Loucy (cell line): ENCODE measurements around the gene PRPSAP1.

Source experiments
- H2AFZ ChIP-seq: fragments of 200-600 bp; sonication (generic); 2 replicates; pipeline ENCODE4 v1.6.0; 2016; ENCODE audit warnings: antibody characterized with exemption, mild to moderate bottlenecking, low read length, moderate library complexity
- H3F3A ChIP-seq: fragments of 200-600 bp; 2 replicates; pipeline ENCODE4 v1.6.0; 2016; ENCODE audit warnings: antibody characterized with exemption, low read depth, mild to moderate bottlenecking
- H3K27me3 ChIP-seq: fragments of 200-600 bp; sonication (generic); 2 replicates; pipeline ENCODE4 v1.6.1; 2014; ENCODE audit warnings: low read length, mild to moderate bottlenecking; ENCODE audit not compliant: insufficient read depth, poor library complexity, severe bottlenecking
- H3K36me3 ChIP-seq: fragments of 200-600 bp; sonication (generic); 2 replicates; pipeline ENCODE4 v1.6.1; 2016; ENCODE audit warnings: low read length; ENCODE audit not compliant: insufficient read depth
- H3K4me1 ChIP-seq: fragments of 200-600 bp; sonication (generic); 2 replicates; pipeline ENCODE4 v1.5.1; 2014; ENCODE audit warnings: low read length, mild to moderate bottlenecking; ENCODE audit not compliant: insufficient read depth, poor library complexity, severe bottlenecking
- H3K4me2 ChIP-seq: fragments of 200-600 bp; sonication (generic); 2 replicates; pipeline ENCODE4 v1.6.0; 2014; ENCODE audit warnings: antibody characterized with exemption, low read length, low read depth, mild to moderate bottlenecking; ENCODE audit not compliant: poor library complexity, severe bottlenecking
- H3K4me3 ChIP-seq: fragments of 200-600 bp; sonication (generic); 2 replicates; pipeline ENCODE4 v1.5.1; 2014; ENCODE audit warnings: low read length, mild to moderate bottlenecking, mixed read lengths; ENCODE audit not compliant: poor library complexity, severe bottlenecking
- H3K79me2 ChIP-seq: fragments of 200-600 bp; sonication (generic); 2 replicates; pipeline ENCODE4 v1.6.1; 2014; ENCODE audit warnings: low read length; ENCODE audit not compliant: insufficient read depth
- H3K9ac ChIP-seq: fragments of 200-600 bp; sonication (generic); 2 replicates; pipeline ENCODE4 v1.6.0; 2014; ENCODE audit warnings: mild to moderate bottlenecking, low read depth, low read length, moderate library complexity; ENCODE audit not compliant: poor library complexity, severe bottlenecking
- H3K9me2 ChIP-seq: fragments of 200-600 bp; sonication (generic); replicated peaks from 2 replicates; pipeline ENCODE4 v1.6.1; 2016; ENCODE audit warnings: low read depth, low read length, mixed read lengths
- H3K9me3 ChIP-seq: fragments of 200-600 bp; sonication (generic); 2 replicates; pipeline ENCODE4 v1.6.1; 2014; ENCODE audit warnings: mild to moderate bottlenecking, antibody characterized with exemption, low read length, low read depth; ENCODE audit not compliant: insufficient read depth
- H4K20me1 ChIP-seq: fragments of 200-600 bp; sonication (generic); 2 replicates; pipeline ENCODE4 v1.6.0; 2014; ENCODE audit warnings: antibody characterized with exemption, low read length, mild to moderate bottlenecking; ENCODE audit not compliant: insufficient read depth, poor library complexity, severe bottlenecking
- CTCF ChIP-seq: fragments of 200-600 bp; sonication (generic); conservative IDR thresholded peaks from 2 replicates; pipeline ENCODE4 v1.5.1; 2014; ENCODE audit warnings: mild to moderate bottlenecking, antibody characterized with exemption, low read length
- EZH2phosphoT487 ChIP-seq: fragments of 200-600 bp; IDR thresholded peaks from 2 replicates; pipeline ENCODE4 v1.6.1; 2018; ENCODE audit warnings: antibody characterized with exemption, mild to moderate bottlenecking, moderate library complexity, borderline replicate concordance

Gene PRPSAP1

GRCh38 chr17:76335716-76336381, 17.9 kb downstream of the PRPSAP1 start:
- peaks cover 17% of the 10 kb centered on the region; the same call in 1 of the 2 replicates for H3K36me3 ChIP-seq
- no peak overlapping the region for H3K4me3 ChIP-seq
- no peak overlapping the region for H2AFZ ChIP-seq
- no peaks in the 10 kb centered on the region for H4K20me1 ChIP-seq
- H3K9me3 ChIP-seq: no peaks in the 10 kb centered on the region
- no peak overlapping the region for H3K4me2 ChIP-seq
- H3K79me2 ChIP-seq: peaks cover 48% of the 10 kb centered on the region
- H3K4me1 ChIP-seq: peaks cover 18% of the 10 kb centered on the region
- no peak for TF ChIP-seq EZH2phosphoT487
- TF ChIP-seq CTCF: no peak
- no peak overlapping the region for H3K9ac ChIP-seq
- no peaks in the 10 kb centered on the region for H3K9me2 ChIP-seq
- H3F3A ChIP-seq: no peaks in the 10 kb centered on the region
- no peaks in the 10 kb centered on the region for H3K27me3 ChIP-seq

DNA sequence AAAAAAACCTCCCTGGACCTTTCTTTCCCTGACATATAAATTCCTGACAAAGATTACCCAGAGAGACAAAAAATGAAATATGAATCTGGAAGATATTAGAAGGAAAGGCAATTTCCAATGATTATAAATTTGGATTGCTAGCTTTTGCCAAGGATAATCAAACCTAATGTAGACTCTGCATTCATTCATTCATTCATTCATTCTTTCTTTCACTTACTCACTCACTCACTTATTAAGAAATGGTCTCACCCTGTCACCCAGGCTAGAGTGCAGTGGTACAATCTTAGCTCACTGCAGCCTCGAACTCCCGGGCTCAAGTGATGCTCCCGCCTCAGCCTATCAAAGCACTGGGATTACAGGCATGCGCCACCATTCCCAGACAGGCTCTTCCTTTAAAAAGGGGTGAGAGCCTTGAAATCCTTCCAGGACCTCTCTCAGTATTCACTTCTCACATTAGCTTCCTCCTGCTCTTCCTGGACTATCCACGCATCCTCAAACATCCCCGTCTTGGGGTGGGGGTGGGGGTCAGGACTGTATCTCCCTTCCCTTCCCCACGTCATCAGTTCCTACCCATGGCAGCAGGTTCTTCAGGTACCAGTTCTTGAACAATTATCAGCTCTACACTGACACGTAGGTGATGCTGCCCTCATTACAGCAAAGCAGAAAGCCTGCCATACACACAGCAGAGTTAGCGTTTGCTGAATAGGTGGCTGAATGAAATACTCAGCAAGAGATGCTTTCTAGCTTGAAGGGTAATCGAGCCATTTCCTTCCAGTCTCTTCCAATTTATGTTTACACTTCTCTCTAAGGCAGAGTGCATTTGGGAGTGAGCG, 19.8 kb downstream of the PRPSAP1 start:
- peaks cover 37% of the 10 kb centered on the region for H3K36me3 ChIP-seq
- no peaks in the 10 kb centered on the region for H3K9me3 ChIP-seq
- H3K9me2 ChIP-seq: no peaks in the 10 kb centered on the region
- peaks cover 34% of the 10 kb centered on the region for H3K79me2 ChIP-seq
- no peaks in the 10 kb centered on the region for H4K20me1 ChIP-seq
- no peak overlapping the region for H3K4me2 ChIP-seq
- H3K27me3 ChIP-seq: no peaks in the 10 kb centered on the region
- TF ChIP-seq CTCF (no peak), EZH2phosphoT487 (no peak)
- H3K4me1 ChIP-seq: peaks cover 18% of the 10 kb centered on the region
- H2AFZ ChIP-seq: no peak overlapping the region
- no peaks in the 10 kb centered on the region for H3F3A ChIP-seq
- H3K4me3 ChIP-seq: no peak overlapping the region
- no peak overlapping the region for H3K9ac ChIP-seq

DNA sequence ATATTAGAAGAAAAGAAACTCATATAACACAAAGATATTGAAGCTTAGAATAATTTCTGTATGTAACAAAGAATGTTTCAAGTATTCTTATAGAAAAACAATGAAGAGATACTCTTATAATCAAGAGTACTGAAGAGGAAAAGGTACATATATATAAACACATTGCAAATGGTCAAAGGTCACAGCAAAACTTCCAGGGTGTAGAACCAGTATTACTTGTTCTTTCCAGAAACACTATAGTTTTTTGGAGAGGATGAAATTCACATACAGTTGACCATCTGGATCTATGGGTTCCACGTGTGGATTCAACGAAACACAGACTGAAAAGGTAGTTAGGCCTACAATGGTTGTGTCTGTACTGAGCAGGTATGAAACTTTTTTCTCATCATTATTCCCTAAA, 22.6 kb downstream of the PRPSAP1 start:
- Histone ChIP-seq H3K4me2 (no peak overlapping the region), H3K4me1 (peaks cover 4% of the 10 kb centered on the region), H3K36me3 (peaks cover 57% of the 10 kb centered on the region), H4K20me1 (no peaks in the 10 kb centered on the region), H3K9ac (no peak overlapping the region), H3K27me3 (no peaks in the 10 kb centered on the region), H3K4me3 (no peak overlapping the region), H3K9me2 (no peaks in the 10 kb centered on the region), H3K9me3 (no peaks in the 10 kb centered on the region), H3F3A (no peaks in the 10 kb centered on the region; the same call in 1 of the 2 replicates), H3K79me2 (peaks cover 18% of the 10 kb centered on the region), H2AFZ (no peak overlapping the region)
- no peak for TF ChIP-seq EZH2phosphoT487
- no peak for TF ChIP-seq CTCF
